Activated CD4-positive, alpha-beta T cell treated with anti-CD3 and anti-CD28 coated beads, Interleukin-2, amount 50 U/mL, for 48 hours (primary cell): ENCODE measurements around the gene RPRML.
"Not testable (repeated sequence)": the region's sequence is repeated elsewhere in the genome, so short reads cannot be mapped to it uniquely, and the experiment has no call there.

Source experiments
- DNase-seq, 2 experiments: peaks; one replicate each; pipeline ENCODE4 v3.0.0-alpha.2; 2020

RPRML gene

GRCh38 chr17:46979147-46979863, at the start of gene RPRML:
RPRML (minus strand) TSS chr17:46979253; CDS start chr17:46979007, 246 bp downstream.
- peak; percentile 34 to 52 for DNase-seq

DNA sequence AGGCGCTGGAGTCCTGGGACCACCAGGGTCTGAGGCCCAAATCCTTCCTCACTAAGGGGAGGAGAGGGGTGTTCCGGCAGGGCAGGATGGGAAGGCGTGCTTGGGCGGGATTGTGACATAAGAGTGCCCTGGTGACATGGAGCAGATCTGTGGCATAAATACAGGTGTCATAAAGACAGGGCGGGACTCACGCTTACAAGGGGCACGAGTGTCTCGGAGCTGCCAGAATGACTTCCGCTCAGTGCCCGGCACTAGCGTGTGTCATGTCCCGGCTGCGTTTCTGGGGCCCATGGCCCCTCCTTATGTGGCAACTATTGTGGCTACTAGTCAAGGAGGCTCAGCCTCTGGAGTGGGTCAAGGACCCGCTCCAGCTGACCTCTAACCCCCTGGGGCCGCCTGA, 37.9 kb upstream of the RPRML start:
- not testable (repeated sequence) for DNase-seq

- no peak for DNase-seq
Observed at GRCh38 chr17:47013341-47013740, 34.3 kb upstream of the RPRML start.

- DNase-seq, result no peak
Observed at GRCh38 chr17:47012457-47012856, 33.4 kb upstream of the RPRML start.

- DNase-seq, result no peak
Observed at GRCh38 chr17:47009759-47010594, 30.9 kb upstream of the RPRML start.

GRCh38 chr17:47004906-47005305, 25.9 kb upstream of the RPRML start:
- no peak for DNase-seq

GRCh38 chr17:47003864-47004263, 24.8 kb upstream of the RPRML start:
- DNase-seq, result not testable (repeated sequence)

DNA sequence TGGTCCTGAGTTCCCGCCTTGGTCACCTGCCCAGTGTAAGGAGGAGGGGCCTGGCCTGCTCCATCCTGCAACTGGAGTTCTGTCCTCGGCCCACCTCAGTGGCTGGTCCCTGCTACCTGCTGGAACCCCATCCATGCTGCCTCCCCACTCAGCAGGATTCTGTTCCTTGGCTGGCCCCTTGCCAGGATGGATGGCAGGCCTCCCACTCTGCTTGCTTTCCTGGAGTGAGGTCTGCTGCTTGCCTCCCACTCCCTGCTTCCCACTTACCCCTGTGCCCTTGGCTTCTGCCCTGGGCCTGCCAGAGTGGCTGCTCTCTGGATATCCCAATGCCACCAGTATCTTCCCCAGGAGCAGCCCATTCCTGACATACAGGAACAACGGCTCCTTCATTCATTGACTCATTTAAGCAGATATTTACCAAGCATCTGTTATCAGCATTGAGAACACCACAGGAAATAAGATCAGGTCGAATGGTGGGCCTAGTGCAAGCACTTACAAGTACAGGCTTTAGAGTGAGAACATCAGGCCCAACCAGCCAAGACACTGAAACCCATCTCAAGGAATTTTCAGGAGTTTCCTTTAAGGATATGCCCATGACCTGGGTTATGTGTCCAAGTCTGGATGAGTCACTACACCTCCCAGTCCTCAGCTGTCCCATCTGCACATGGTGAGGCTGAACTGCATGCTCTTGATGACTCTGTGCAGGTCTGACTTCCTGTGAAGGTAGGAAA, 17.0 kb upstream of the RPRML start:
- no peak for DNase-seq

GRCh38 chr17:46994993-46995392, 15.9 kb upstream of the RPRML start:
- no peak for DNase-seq

- DNase-seq, result no peak
Observed at GRCh38 chr17:46991617-46992016, 12.6 kb upstream of the RPRML start.

DNA sequence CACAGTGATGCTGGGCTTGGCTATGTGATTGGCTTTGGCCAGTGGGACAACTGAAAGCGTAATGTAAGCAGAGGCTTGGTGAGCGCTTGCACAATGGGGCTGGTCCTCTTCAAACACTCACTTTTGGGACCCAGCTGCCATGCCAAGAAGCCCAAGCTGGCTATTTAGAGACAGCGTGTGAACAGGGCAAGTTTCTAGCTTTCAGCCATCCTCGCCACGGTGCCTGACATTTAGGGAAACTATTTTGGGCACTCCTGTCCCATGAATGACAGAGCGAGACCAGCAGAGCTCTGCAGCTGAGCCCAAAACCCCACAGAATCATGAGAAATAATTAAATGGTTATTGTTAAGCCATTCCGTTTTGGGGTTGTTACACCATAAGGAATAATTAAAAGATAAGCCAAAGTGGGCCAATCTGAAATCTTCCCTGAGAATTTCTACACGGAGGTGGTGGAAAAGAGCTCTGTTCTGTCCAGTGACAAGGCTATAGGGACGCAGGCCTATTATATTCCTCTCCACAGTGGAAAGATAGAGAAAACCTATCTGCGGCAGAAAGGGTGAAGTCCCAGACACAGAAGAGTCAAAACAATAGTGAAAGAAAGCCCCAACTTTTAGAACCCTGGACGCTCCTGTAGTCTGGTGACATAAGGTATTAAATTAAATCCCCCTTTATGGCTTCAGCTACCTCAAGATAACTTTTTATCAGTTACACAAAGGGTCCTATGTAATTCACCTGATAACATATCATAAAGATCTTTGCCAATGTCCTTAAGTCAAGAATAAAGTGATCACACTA, 10.8 kb upstream of the RPRML start:
- no peak for DNase-seq

- not testable (repeated sequence) for DNase-seq
Observed at GRCh38 chr17:46987927-46988326, 8.9 kb upstream of the RPRML start.

- DNase-seq, result no peak
Observed at GRCh38 chr17:46986366-46986765, 7.3 kb upstream of the RPRML start.

- no peak for DNase-seq
Observed at GRCh38 chr17:46984892-46985291, 5.8 kb upstream of the RPRML start.

DNA sequence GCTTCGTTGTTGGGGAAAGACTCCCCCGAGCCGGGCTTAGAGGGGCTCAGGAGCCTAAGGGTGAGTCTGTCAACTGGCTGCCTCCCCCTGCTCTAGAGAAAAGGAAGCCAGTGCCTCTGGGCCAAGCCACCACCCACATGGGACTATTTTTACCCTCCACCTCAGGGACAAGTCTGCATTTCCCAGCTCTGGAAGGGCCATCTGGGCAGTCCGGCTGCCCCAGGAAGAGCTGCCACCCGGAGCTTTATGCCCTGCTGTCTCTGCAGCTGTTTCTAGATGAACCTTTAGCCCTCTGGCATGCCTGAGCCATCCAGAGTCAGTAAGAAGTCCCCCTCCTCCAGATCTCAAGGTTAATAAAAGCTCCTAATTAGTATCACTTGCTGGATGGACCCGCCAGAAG, 5.3 kb upstream of the RPRML start:
- DNase-seq, result no peak

- DNase-seq, result no peak
Observed at GRCh38 chr17:46983782-46984181, 4.7 kb upstream of the RPRML start.

GRCh38 chr17:46982577-46982976, 3.5 kb upstream of the RPRML start:
- DNase-seq, result no peak

DNA sequence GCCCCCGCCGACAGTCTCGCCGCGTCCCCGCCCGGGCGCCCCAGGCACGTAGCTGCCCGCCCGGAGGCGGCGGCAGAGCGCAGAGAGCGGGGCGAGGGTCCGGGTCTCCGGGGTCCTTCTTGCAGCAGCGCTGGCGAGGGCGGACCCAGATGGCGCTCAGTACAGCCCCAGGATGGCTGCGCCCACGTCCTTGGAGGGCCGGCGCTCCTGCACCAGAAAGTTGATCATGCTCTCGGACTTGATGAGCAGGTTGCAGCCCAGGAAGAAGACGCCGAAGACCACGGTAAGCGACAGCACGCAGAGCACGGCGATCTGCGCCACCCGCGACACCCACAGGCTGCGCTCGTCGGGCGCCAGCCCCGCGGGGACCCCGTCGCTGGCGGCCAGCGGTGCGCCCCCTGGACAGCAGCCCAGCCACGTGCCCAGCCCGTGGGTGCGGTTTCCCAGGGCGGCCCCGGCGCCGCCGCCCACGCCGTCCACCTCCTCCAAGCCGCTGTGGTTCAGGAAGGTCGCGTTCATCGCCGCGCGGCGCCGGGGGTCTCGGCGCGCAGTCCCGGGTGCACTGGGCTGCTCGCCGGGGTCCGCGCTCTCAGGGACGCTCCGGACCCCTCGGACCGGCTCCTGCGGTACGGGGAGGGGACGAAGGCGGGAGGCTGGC, 435 bp downstream of the RPRML start:
- peak in 1 of 2 experiments; percentile 16 for DNase-seq

- DNase-seq, result no peak
Observed at GRCh38 chr17:46977750-46978488, 1.1 kb downstream of the RPRML start.

DNA sequence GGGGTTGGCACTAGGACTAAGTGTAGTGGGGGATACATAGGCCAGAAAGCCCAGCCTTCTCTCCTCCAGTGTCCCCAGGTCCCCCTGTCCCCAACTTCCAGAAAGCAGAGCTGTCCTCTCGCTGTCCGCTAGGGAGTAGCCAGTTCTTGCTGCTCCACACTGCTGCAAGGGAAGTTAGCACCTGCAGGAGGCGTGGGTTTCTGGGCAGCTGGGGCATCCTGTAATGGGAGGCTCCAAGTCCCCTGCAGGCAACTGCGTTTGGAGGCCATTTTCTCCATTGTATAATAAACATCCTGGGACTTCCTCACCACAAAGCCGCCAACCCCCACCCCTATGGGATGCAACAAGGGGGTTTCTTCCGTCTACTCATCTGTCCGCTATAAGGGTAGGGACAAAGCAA, 1.7 kb downstream of the RPRML start:
- DNase-seq, result no peak

- DNase-seq, result no peak
Observed at GRCh38 chr17:46976626-46977270, 2.3 kb downstream of the RPRML start.
